HCT116 (cell line): ENCODE results near the gene CNPY2. TPM values are rescaled to one million over a fixed set of nuclear protein-coding genes. Genes with fewer than 3 reads are reported as not detected.
"Not testable (repeated sequence)": the region's sequence is repeated elsewhere in the genome, so short reads cannot be mapped to it uniquely, and the experiment has no call there.

Source experiments
- ATAC-seq: fragments of 200-7000 bp; cut with Tn5 transposase; 2 replicates; pipeline ENCODE4 v1.9.1; 2020; ENCODE audit warnings: mild to moderate bottlenecking, moderate library complexity
- BruUV-seq: library from RNA; stranded (reverse); fragments of 400-500 nt; replicated peaks from 2 replicates; lab custom pipeline; 2021; lab: Mats Ljungman, UMichigan
- CTCF ChIA-PET: fragments of 300-600 bp; sonication (Branson Sonifier 250); formaldehyde crosslinking; loops from one replicate; lab custom pipeline; 2021; ENCODE audit warnings: antibody characterized with exemption; lab: Charles Lee
- POLR2A ChIA-PET: fragments of 300-600, 350-600 bp; sonication (Branson Sonifier 250); formaldehyde crosslinking; loops from one replicate; lab custom pipeline; 2021; ENCODE audit warnings: antibody characterized with exemption; lab: Charles Lee
- RAD21 ChIA-PET, 2 experiments: fragments of 300-600 bp; sonication (Branson Sonifier 250); formaldehyde crosslinking; loops; one replicate each; lab custom pipeline; 2023; ENCODE audit warnings: low total read pairs in 2 of 2; ENCODE audit not compliant: uncharacterized antibody in 2 of 2, unreplicated experiment in 2 of 2, low non-redundant PET in 1 of 2; lab: Charles Lee
- DNase-seq: peaks from one replicate; pipeline ENCODE4 v3.0.0-alpha.2; 2010; ENCODE audit warnings: low read depth, low spot score
- H2AFZ ChIP-seq: fragments of 200-600 bp; shearing (Covaris generic), sonication (generic); 2 replicates; pipeline ENCODE4 v1.6.1; 2017; ENCODE audit warnings: low read depth, mixed run types, mixed read lengths, antibody characterized with exemption, low read length; ENCODE audit not compliant: poor library complexity, severe bottlenecking
- H3K27ac ChIP-seq: 2 replicates; pipeline ENCODE4 v1.5.1; 2012; ENCODE audit warnings: low read depth, low read length
- H3K27me3 ChIP-seq: fragments of 200-600 bp; sonication (generic); 2 replicates; pipeline ENCODE4 v1.6.1; 2016; ENCODE audit warnings: mixed run types, low read length, mixed read lengths; ENCODE audit not compliant: insufficient read depth
- H3K36me3 ChIP-seq, 2 experiments: fragments of 200-500 bp in 1 of 2; fragments of 200-600 bp in 1 of 2; sonication (Bioruptor generic) in 1 of 2; sonication (generic) in 1 of 2; 2 replicates each; pipeline versions ENCODE4 v1.5.1 to v1.6.1; 2014 to 2016; ENCODE audit warnings: low read length in 2 of 2, inconsistent platforms in 1 of 2, mixed read lengths in 1 of 2, mixed run types in 1 of 2; ENCODE audit not compliant: insufficient read depth in 2 of 2, control insufficient read depth in 1 of 2
- H3K4me1 ChIP-seq, 2 experiments: fragments of 200-600 bp in 1 of 2; sonication (generic) in 1 of 2; 2 replicates each; pipeline versions ENCODE4 v1.5.1 to v1.6.1; 2012 to 2017; ENCODE audit warnings: low read length in 2 of 2, inconsistent platforms in 1 of 2, mild to moderate bottlenecking in 1 of 2, mixed read lengths in 1 of 2, mixed run types in 1 of 2, moderate library complexity in 1 of 2; ENCODE audit not compliant: insufficient read depth in 2 of 2, control insufficient read depth in 1 of 2
- H3K4me2 ChIP-seq: fragments of 200-600 bp; sonication (generic); 2 replicates; pipeline ENCODE4 v1.6.1; 2017; ENCODE audit warnings: mixed run types, low read length, mixed read lengths
- H3K4me3 ChIP-seq, 2 experiments: fragments of 200-600 bp in 1 of 2; sonication (generic) in 1 of 2; replicated peaks in 1 of 2; 2 replicates each; pipeline ENCODE4 v1.5.1; 2011 to 2016; ENCODE audit warnings: low read length in 2 of 2, control low read depth in 1 of 2, low read depth in 1 of 2, mild to moderate bottlenecking in 1 of 2, mixed read lengths in 1 of 2, mixed run types in 1 of 2
- H3K79me2 ChIP-seq: fragments of 200-600 bp; sonication (generic); 2 replicates; pipeline ENCODE4 v1.6.1; 2017; ENCODE audit warnings: mild to moderate bottlenecking, mixed run types, low read length, moderate library complexity, mixed read lengths; ENCODE audit not compliant: insufficient read depth
- H3K9ac ChIP-seq: fragments of 200-600 bp; sonication (generic); 2 replicates; pipeline ENCODE4 v1.6.1; 2016; ENCODE audit warnings: low read length, mixed read lengths
- H3K9me2 ChIP-seq: fragments of 200-600 bp; sonication (generic), shearing (Covaris generic); 2 replicates; pipeline ENCODE4 v1.6.1; 2017; ENCODE audit warnings: mixed run types, mild to moderate bottlenecking, moderate library complexity; ENCODE audit not compliant: insufficient read depth
- H3K9me3 ChIP-seq, 2 experiments: fragments of 200-500 bp in 1 of 2; fragments of 200-600 bp in 1 of 2; sonication (Bioruptor generic) in 1 of 2; sonication (generic) in 1 of 2; 2 replicates each; pipeline ENCODE4 v1.6.1; 2014 to 2017; ENCODE audit warnings: low read length in 2 of 2, mixed read lengths in 2 of 2, inconsistent platforms in 1 of 2, low read depth in 1 of 2, mild to moderate bottlenecking in 1 of 2, mixed run types in 1 of 2, moderate library complexity in 1 of 2; ENCODE audit not compliant: control insufficient read depth in 1 of 2, insufficient read depth in 1 of 2
- H4K20me1 ChIP-seq: fragments of 200-600 bp; sonication (generic), shearing (Covaris generic); 2 replicates; pipeline ENCODE4 v1.6.1; 2017; ENCODE audit warnings: mixed run types, mild to moderate bottlenecking, moderate library complexity; ENCODE audit not compliant: insufficient read depth
- CBX3 ChIP-seq: IDR thresholded peaks from 2 replicates; pipeline ENCODE4 v1.6.1; 2012; ENCODE audit warnings: low read depth
- EZH2phosphoT487 ChIP-seq: fragments of 200-600 bp; IDR thresholded peaks from 2 replicates; pipeline ENCODE4 v1.6.1; 2018; ENCODE audit warnings: antibody characterized with exemption, borderline replicate concordance
- POLR2A ChIP-seq: IDR thresholded peaks from 2 replicates; pipeline ENCODE4 v1.7.0; 2011; ENCODE audit warnings: borderline replicate concordance; ENCODE audit not compliant: insufficient read depth, insufficient read length; ENCODE audit errors: extremely low read depth
- RAD21 ChIP-seq: IDR thresholded peaks from 2 replicates; pipeline ENCODE4 v1.6.1; 2012; ENCODE audit warnings: low read depth, mild to moderate bottlenecking
- SIN3A ChIP-seq: IDR thresholded peaks from 2 replicates; pipeline ENCODE4 v1.6.1; 2012; ENCODE audit warnings: low read depth
- SP1 ChIP-seq: IDR thresholded peaks from 2 replicates; pipeline ENCODE4 v1.6.1; 2012; ENCODE audit warnings: low read depth
- intact Hi-C: fragments of 100-400 bp; cut with micrococcal nuclease; formaldehyde crosslinking; loops from 2 replicates; pipeline ENCODE4 v1.10.0; 2022
- total RNA-seq: library from RNA; stranded (reverse); gene quantifications from one replicate; pipeline ENCODE4 v1.2.1, GENCODE V29; 2021; ENCODE audit not compliant: unreplicated experiment

CNPY2 gene
- total RNA-seq, 1 experiment from 2014 or later = 109 TPM

GRCh38 chr12:56348776-56349175 is 33.0 kb upstream of the CNPY2 start:
- H3K9ac ChIP-seq = no peak overlapping the region
- no peak for ATAC-seq

GRCh38 chr12:56347255-56347654 is 31.5 kb upstream of the CNPY2 start:
- H3K27me3 ChIP-seq, intact Hi-C loops, DNase-seq, H4K20me1 ChIP-seq, H2AFZ ChIP-seq, CTCF ChIA-PET, H3K9me2 ChIP-seq, H3K27ac ChIP-seq, H3K4me2 ChIP-seq, ATAC-seq, BruUV-seq, H3K9me3 ChIP-seq, H3K9ac ChIP-seq, POLR2A ChIA-PET, H3K4me1 ChIP-seq, H3K79me2 ChIP-seq, H3K4me3 ChIP-seq: not testable (repeated sequence)
- peaks cover 17 to 20% of the 10 kb centered on the region in 2 experiments; a peak in 3 of 4 replicates for H3K36me3 ChIP-seq
- RAD21 ChIA-PET = interaction anchor here in 1 of 2 experiments (0.6 kb wide), 1 partner anchor 26 kb away, joined by 3 read pairs; no protein-coding TSS in a partner anchor

More at GRCh38 chr12:56348776-56349175, 33.0 kb upstream of the CNPY2 start:
- peaks cover 17 to 25% of the 10 kb centered on the region in 2 experiments; a peak in 3 of 4 replicates for H3K36me3 ChIP-seq
- no peaks in the 10 kb centered on the region for H3K9me3 ChIP-seq
- no peak for TF ChIP-seq EZH2phosphoT487
- TF ChIP-seq SIN3A = no peak
- no peak for TF ChIP-seq RAD21
- no peak for TF ChIP-seq CBX3
- no peak for TF ChIP-seq POLR2A
- no peak for TF ChIP-seq SP1
- H2AFZ ChIP-seq = no peak overlapping the region
- CTCF ChIA-PET = interaction anchor here (1.1 kb wide), 1 partner anchor 15 kb away, joined by 4 read pairs; the partner anchor contains the start of gene PAN2
- H3K4me2 ChIP-seq = no peak overlapping the region
- DNase-seq = no peak
- no peaks in the 10 kb centered on the region for H3K4me1 ChIP-seq
- RAD21 ChIA-PET = no interaction called here
- H3K9me2 ChIP-seq = no peaks in the 10 kb centered on the region
- BruUV-seq = no TSS peak
- no peaks in the 10 kb centered on the region for H3K79me2 ChIP-seq
- no peak overlapping the region for H3K4me3 ChIP-seq
- no peak overlapping the region for H3K27ac ChIP-seq
- POLR2A ChIA-PET = interaction anchor here (2.9 kb wide), 1 partner anchor 11 kb away, joined by 8 read pairs; the partner anchor contains the start of gene STAT2
- H4K20me1 ChIP-seq = no peaks in the 10 kb centered on the region
- intact Hi-C loops = no loop called here
- H3K27me3 ChIP-seq = no peaks in the 10 kb centered on the region
